ENCODE data around the gene DHFR. TPM values are rescaled to one million over a fixed set of nuclear protein-coding genes. Genes with fewer than 3 reads are reported as not detected.

Gene DHFR
- total RNA-seq, 1 donor from 2014 or later = 8.4 TPM

DNA sequence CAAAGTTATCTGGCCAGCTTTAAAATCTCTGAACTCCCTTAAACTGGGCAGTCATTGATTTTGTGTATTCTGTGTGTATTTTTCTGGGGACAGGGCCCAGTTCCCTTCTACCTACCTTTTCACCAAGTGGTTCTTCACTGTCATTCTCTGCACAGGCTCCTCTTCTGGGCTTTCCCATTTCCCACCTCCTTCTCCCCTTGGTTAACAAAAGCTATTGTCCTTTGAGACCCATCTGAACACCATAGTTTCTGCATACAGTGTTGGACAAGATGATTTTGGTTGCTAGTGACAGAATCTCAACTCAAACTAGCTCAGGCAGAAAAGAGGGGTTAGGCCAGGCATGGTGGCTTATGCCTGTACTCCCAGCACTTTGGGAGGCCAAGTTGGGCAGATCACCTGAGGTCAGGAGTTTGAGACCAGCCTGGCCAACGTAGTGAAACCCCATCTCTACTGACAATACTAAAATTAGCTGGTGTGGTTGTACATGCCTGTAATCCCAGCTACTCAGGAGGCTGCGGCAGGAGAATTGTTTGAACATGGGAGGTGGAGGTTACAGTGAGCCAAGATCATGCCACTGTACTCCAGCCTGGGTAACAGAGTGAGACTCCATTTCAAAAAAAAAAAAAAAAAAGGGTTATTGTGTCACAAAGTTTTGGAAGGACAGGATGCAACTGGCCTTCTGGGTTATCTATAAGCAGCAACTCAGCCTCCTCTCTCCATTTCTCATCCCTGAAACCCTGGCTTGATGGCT lies 53.7 kb downstream of the DHFR start:
- no peak for DNase-seq
- no peaks in the 10 kb centered on the region for H3K36me3 ChIP-seq
- no peaks in the 10 kb centered on the region for H3K9me3 ChIP-seq (replicated peaks)
- TF ChIP-seq, protein P1, sequence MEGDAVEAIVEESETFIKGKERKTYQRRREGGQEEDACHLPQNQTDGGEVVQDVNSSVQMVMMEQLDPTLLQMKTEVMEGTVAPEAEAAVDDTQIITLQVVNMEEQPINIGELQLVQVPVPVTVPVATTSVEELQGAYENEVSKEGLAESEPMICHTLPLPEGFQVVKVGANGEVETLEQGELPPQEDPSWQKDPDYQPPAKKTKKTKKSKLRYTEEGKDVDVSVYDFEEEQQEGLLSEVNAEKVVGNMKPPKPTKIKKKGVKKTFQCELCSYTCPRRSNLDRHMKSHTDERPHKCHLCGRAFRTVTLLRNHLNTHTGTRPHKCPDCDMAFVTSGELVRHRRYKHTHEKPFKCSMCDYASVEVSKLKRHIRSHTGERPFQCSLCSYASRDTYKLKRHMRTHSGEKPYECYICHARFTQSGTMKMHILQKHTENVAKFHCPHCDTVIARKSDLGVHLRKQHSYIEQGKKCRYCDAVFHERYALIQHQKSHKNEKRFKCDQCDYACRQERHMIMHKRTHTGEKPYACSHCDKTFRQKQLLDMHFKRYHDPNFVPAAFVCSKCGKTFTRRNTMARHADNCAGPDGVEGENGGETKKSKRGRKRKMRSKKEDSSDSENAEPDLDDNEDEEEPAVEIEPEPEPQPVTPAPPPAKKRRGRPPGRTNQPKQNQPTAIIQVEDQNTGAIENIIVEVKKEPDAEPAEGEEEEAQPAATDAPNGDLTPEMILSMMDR (IDR thresholded peaks at IDR 0.05; ENCODE audit: borderline replicate concordance) = no peak
- H3K4me3 ChIP-seq = no peak overlapping the region
- no peaks in the 10 kb centered on the region for H3K27me3 ChIP-seq (ENCODE audit: low read depth)
- no peaks in the 10 kb centered on the region for H3K4me1 ChIP-seq
- intact Hi-C loops (cut with micrococcal nuclease) = no loop called here
- H3K27ac ChIP-seq (replicated peaks) = no peak overlapping the region

DNA sequence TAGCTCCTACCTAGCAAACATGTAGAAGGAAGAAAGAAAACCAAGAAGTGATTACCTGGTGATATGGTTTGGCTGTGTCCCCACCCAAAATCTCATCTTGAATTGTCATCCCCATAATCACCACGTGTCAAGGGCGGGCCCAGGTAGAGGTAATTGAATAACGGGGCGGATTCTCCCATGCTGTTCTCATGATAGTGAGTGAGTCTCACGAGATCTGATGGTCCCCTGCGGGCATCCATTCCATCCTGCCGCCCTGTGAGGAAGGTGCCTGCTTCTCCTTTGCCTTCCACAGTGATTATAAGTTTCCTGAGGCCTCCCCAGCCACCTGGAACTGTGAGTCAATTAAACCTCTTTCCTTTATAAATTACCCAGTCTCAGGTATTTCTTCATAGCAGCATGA lies 57.3 kb downstream of the DHFR start:
- H3K27ac ChIP-seq (replicated peaks) = no peak overlapping the region
- no peaks in the 10 kb centered on the region for H3K36me3 ChIP-seq
- DNase-seq = no peak
- intact Hi-C loops (cut with micrococcal nuclease) = no loop called here
- H3K4me3 ChIP-seq = no peak overlapping the region
- TF ChIP-seq, protein P1 (IDR thresholded peaks at IDR 0.05; ENCODE audit: borderline replicate concordance) = no peak
- H3K4me1 ChIP-seq = no peaks in the 10 kb centered on the region
- H3K9me3 ChIP-seq (replicated peaks) = no peaks in the 10 kb centered on the region
- no peaks in the 10 kb centered on the region for H3K27me3 ChIP-seq (ENCODE audit: low read depth)

DNA sequence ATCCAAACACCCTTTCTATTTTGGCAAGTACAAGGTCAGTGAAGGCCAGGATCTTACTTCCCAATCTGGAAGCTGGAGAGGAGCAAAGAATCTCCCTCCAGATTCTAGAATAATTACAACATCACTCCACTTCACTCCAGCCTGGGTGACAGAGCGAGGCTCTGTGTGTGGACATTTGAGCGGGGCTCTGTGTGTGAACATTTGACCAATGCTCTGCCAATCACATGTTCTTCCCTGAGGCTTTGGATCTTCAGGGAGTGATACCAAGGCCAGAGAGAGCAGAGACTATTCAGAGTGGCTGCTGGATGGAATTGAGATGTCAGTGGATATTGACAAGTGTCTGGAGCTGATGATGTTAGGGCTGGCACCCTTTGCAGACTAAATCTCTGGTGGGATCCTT lies 60.0 kb downstream of the DHFR start:
- Histone ChIP-seq H3K4me3 (no peak overlapping the region), H3K27me3 (ENCODE audit: low read depth) (no peaks in the 10 kb centered on the region), H3K9me3 (replicated peaks) (no peaks in the 10 kb centered on the region), H3K4me1 (no peaks in the 10 kb centered on the region), H3K27ac (replicated peaks) (no peak overlapping the region), H3K36me3 (no peaks in the 10 kb centered on the region)
- intact Hi-C loops (cut with micrococcal nuclease) = no loop called here
- DNase-seq = no peak
- TF ChIP-seq, protein P1 (IDR thresholded peaks at IDR 0.05; ENCODE audit: borderline replicate concordance) = no peak

DNA sequence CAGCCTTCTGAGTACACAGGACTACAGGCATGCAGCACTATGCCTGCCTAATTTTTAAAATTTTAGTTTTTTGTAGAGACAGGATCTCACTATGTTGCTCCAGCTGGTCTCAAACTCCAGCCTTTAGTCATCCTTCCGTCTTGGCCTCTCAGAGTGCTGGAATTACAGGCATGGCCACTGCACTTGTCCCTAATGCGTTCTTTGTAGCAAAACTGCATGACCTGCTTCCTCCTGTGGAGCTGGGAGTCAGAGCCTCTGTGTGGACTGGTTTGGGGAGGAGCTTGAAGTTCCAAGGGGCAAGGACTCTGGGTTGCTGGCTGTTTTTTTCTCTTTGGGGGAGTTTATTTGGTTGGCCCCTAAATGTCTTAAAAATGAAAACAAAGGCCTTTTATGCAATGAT lies 62.0 kb downstream of the DHFR start:
- TF ChIP-seq, protein P1 (IDR thresholded peaks at IDR 0.05; ENCODE audit: borderline replicate concordance) = no peak
- intact Hi-C loops (cut with micrococcal nuclease) = no loop called here
- Histone ChIP-seq H3K9me3 (replicated peaks) (no peaks in the 10 kb centered on the region), H3K36me3 (no peaks in the 10 kb centered on the region), H3K27me3 (ENCODE audit: low read depth) (no peaks in the 10 kb centered on the region), H3K4me1 (no peaks in the 10 kb centered on the region), H3K4me3 (no peak overlapping the region), H3K27ac (replicated peaks) (no peak overlapping the region)
- DNase-seq = no peak

DNA sequence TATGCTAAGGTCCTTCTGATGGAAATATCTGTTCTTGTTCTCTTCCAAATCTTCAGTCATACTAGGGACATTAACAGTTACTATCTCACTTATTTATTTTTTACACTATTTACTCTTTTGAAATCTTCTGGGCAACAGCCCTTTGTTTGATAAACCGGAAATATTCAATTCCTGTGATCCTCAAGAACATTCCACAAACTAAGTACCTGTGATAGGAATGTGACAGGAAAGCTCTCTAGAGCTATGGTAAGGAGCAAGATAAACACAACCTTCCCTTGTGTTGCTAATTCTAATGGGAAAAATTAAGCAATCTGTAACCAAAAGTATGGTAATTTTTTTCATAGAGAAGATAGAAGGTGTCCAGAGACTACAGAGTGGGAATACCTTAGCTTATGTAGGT lies 62.7 kb downstream of the DHFR start:
- Histone ChIP-seq H3K27ac (replicated peaks) (no peak overlapping the region), H3K9me3 (replicated peaks) (no peaks in the 10 kb centered on the region), H3K27me3 (ENCODE audit: low read depth) (no peaks in the 10 kb centered on the region), H3K4me1 (no peaks in the 10 kb centered on the region), H3K4me3 (no peak overlapping the region), H3K36me3 (no peaks in the 10 kb centered on the region)
- TF ChIP-seq, protein P1 (IDR thresholded peaks at IDR 0.05; ENCODE audit: borderline replicate concordance) = no peak
- intact Hi-C loops (cut with micrococcal nuclease) = no loop called here
- DNase-seq = no peak

All from left ventricle myocardium inferior (tissue), 1 donor.